Superior temporal gyrus (tissue), 1 donor: ENCODE measurements around the gene ZMAT5.

Source experiments
- DNase-seq: peaks from one replicate; pipeline ENCODE4 v3.0.0-alpha.2; 2016; ENCODE audit errors: extremely low spot score

ZMAT5 gene

DNA sequence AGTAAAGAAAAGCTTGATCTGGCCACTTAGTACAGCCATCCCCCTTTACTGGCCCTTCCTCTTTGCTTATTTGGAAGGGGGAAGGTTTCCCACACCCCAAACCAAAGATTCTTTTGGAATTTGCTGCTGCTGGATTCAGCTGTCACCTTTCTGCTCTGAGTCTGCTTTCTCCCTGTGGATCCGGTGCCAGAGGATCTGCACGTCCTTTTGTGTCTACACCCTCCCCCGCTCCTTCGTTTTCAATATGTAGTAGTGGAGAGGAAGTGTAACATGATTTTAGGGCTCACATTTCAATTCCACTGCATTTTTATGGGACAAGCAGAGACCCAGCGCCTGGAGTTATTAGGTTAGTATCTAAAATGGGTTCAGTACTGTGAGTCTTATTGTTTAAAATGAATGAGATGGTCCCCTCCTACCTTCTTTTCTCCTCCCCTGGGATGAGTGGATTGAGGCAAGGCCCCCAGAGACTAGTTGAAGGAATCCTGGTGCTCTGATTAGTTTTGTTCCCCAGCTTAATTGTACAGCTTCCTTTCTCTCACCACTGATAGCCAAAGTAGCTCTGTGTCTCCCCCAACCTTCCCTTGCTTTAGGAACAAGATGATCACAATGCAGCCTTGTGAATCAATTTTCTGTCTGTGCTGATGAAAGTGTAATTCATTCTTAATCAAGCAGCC lies 77.5 kb downstream of the ZMAT5 start:
- no peak for DNase-seq

DNA sequence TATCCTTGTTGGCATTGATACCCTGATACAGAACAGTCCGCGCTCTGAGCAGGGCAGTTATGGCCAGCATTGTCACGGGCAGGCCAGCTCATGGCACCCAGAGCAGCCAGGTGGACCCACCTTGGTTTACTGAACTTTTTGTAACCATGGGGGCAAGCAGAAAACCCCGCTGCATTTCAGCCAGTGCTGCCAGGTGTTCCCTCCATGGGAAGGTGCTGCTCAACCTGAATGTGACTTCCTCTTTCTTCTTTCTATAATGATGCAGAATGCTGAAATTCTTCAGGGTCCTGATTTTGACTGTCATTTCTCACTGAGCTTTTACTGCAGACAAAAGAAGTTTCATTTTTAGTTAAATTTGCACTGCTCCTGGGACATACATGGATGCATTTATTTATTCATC lies 82.6 kb downstream of the ZMAT5 start:
- DNase-seq: no peak

DNA sequence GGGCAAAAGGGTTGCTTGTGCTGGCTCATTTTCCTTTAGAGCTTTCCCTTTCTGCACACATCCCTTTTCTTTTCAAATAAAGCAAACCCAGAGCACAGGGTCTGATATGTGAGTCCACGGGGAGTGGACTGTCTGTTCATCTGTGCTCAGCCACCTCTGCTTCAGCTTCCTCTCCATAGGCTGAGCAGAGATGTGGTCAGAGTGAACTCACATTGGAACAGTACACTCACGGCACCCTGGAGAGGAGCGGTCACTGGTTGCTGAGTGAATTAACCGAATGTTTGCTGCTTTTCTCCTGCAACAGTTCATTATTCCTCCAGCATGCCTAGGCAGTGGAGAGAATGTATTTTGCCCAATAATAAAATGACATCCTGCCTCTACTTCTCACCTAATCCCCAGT lies 83.3 kb downstream of the ZMAT5 start:
- no peak for DNase-seq
